HG02852 (cell line): ENCODE results near the gene SAMD13.
A peak's percentile ranks its signal among the peaks of the same experiment; 100 is the strongest.

Experiments
- ATAC-seq: cut with Tn5 transposase; IDR thresholded peaks from one replicate; pipeline ENCODE4 v1.9.1; 2021; ENCODE audit warnings: mild to moderate bottlenecking, moderate library complexity; ENCODE audit not compliant: unreplicated experiment

The SAMD13 gene

GRCh38 chr1:84301004-84301784 lies at the start of gene SAMD13:
SAMD13 (plus strand) TSS chr1:84301708; CDS start chr1:84303235, 1,527 bp downstream.
- ATAC-seq = no peak

GRCh38 chr1:84253036-84253435 lies 48.5 kb upstream of the SAMD13 start:
- no peak for ATAC-seq

GRCh38 chr1:84253891-84254290 lies 47.6 kb upstream of the SAMD13 start:
- no peak for ATAC-seq

- ATAC-seq = no peak
Measured at GRCh38 chr1:84254703-84255238, 46.7 kb upstream of the SAMD13 start.

GRCh38 chr1:84255582-84255981 lies 45.9 kb upstream of the SAMD13 start:
- ATAC-seq = no peak

GRCh38 chr1:84257617-84258016 lies 43.9 kb upstream of the SAMD13 start:
- no peak for ATAC-seq

GRCh38 chr1:84259376-84259775 lies 42.1 kb upstream of the SAMD13 start:
- ATAC-seq = no peak

- no peak for ATAC-seq
Measured at GRCh38 chr1:84259989-84260388, 41.5 kb upstream of the SAMD13 start.

GRCh38 chr1:84260852-84261518 lies 40.5 kb upstream of the SAMD13 start:
- no peak for ATAC-seq

GRCh38 chr1:84264961-84265360 lies 36.5 kb upstream of the SAMD13 start:
- no peak for ATAC-seq

GRCh38 chr1:84265867-84266266 lies 35.6 kb upstream of the SAMD13 start:
- no peak for ATAC-seq

GRCh38 chr1:84266748-84267147 lies 34.8 kb upstream of the SAMD13 start:
- ATAC-seq = no peak

- ATAC-seq = no peak
Measured at GRCh38 chr1:84267476-84267875, 34.0 kb upstream of the SAMD13 start.

GRCh38 chr1:84268346-84268745 lies 33.2 kb upstream of the SAMD13 start:
- no peak for ATAC-seq

GRCh38 chr1:84269306-84269705 lies 32.2 kb upstream of the SAMD13 start:
- no peak for ATAC-seq

- ATAC-seq = peak; percentile 96
Measured at GRCh38 chr1:84271441-84272151, 29.9 kb upstream of the SAMD13 start.

- ATAC-seq = no peak
Measured at GRCh38 chr1:84272401-84272800, 29.1 kb upstream of the SAMD13 start.

- ATAC-seq = no peak
Measured at GRCh38 chr1:84277343-84278059, 24.0 kb upstream of the SAMD13 start.

- ATAC-seq = no peak
Measured at GRCh38 chr1:84278905-84279304, 22.6 kb upstream of the SAMD13 start.

- no peak for ATAC-seq
Measured at GRCh38 chr1:84280912-84281311, 20.6 kb upstream of the SAMD13 start.

- no peak for ATAC-seq
Measured at GRCh38 chr1:84282780-84283333, 18.7 kb upstream of the SAMD13 start.
